Embryonic facial prominence (tissue), 1 donor: ENCODE results near the gene RASGRF2.
"Not testable (repeated sequence)": the region's sequence is repeated elsewhere in the genome, so short reads cannot be mapped to it uniquely, and the experiment has no call there.

Experiments used
- DNase-seq: peaks from one replicate; pipeline ENCODE4 v3.0.0-alpha.2; 2016; ENCODE audit errors: extremely low spot score

Gene RASGRF2

DNA sequence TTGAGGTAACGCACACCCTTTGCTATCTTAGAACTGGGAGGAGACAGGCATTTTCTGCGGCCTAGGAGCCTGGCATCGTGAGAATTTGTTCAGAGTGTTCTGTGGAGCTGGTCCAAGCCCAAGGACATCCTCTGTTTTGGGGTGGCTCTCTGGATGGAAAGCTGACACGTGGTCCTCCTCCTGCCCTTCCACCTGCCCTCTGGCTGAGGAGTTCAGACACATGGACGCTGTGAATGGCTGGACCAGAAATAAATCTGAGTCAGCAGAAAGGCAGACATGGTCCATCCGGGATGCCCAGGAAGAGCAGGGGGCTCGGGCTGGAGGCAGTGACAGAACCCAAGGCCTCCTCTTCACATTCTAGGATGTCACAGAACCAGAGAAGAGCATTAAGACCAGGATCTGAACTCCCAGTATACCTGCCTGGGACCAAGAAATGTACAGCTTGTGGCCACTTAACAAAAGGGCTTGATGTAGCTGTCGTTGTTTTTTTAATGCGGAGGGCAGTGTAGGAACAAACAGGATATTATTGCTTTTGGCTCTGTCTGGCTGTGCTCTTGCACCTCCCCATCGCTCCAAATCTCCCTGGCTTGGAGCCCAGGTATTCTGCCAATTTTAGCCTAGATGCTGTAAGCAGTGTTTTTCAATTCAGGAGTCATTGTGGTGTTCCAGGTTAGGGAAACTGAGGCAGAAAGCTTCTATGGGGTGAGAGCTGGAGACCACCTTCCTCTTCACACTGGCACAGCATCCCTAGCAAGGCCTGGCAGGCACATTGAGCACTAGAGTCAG, 275.3 kb downstream of the RASGRF2 start:
- no peak for DNase-seq

DNA sequence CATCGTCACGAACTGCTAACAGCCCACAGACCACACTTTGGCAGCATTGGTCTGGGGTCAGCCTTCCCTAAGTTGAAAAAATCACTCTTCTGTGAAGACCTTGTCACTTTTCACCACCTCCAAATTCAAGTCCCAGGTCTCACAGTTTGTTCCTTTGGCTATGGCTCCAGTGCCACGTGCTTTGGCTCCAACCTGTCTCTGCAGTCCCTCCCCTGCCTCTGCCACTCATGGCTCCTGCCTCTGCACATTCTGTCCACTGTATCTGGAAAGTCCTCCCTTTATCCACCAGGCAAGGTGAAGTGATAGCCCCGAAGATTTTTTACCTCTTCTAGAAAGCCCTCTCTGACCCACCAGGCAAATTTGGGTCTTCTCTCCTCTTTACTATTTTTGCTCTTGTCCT, 278.3 kb downstream of the RASGRF2 start:
- DNase-seq = no peak

DNA sequence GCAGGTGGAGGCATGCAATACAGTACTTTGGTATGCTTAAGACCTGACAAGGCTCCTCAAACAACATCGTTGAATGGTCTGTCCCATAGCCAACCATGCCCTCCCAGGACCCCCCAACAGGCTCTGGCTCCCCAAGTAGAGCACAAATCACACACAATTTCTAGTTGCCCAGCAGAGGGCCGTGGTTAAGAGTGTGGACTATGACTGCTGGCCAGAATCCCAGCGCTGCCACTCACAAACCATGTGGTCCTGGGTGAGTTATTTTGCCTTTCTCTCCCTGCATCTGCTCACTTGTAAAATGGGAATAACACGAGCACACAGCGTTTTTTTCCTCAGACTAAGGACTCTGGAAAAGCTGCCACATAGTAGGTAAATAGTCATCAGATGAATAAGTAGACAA, 279.4 kb downstream of the RASGRF2 start:
- DNase-seq = no peak

DNA sequence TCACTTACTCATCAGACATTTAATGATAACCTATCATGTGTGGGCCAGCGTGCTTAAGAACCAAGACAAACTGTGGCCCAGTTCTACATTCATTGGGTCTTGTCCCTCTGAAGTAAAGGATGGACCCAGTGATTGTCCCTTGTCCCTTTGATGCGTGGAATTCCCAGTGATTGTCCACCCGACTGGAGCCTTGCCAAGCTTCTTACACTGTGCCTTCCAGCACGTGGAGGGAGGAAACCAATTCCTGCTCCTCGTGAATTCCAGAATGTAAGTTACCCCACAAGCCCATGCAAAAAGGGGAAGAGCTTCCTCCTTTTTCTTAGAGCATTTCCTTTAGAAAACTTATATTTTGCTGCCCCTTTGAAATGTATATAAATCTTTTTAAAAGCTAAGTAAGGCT, 280.8 kb downstream of the RASGRF2 start:
- DNase-seq = no peak

DNA sequence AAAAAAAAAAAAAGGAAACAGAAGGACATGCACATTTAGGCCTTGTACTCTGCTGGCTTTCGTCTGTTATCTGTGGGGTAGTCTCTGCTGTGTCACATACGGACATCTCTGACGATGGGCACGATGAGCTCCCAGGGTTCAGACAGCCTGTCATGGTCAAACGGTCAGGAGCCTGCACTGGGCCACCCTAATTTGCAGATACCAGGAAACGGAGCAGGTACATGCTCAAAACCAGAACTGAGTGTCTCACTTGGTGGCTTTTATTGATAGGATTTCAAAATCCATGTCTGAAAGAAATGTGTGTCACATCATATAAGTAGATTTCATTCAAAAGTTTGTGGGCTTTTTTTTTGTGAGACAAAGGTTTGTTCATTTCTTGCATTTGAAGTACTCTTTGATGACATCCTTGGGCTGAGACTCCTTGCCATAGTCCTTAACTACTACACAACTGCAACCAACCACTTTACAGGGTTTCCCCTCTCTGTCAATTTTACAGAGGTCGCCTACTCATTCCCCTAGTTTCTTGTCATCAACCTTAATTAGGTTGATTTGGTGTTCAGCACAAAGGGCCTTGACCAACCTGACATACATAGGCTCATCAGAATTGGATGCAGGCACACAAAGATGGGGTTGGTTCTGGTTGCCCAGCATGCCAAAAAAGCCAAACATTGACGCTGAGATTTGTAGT, 281.9 kb downstream of the RASGRF2 start:
- DNase-seq = no peak

DNA sequence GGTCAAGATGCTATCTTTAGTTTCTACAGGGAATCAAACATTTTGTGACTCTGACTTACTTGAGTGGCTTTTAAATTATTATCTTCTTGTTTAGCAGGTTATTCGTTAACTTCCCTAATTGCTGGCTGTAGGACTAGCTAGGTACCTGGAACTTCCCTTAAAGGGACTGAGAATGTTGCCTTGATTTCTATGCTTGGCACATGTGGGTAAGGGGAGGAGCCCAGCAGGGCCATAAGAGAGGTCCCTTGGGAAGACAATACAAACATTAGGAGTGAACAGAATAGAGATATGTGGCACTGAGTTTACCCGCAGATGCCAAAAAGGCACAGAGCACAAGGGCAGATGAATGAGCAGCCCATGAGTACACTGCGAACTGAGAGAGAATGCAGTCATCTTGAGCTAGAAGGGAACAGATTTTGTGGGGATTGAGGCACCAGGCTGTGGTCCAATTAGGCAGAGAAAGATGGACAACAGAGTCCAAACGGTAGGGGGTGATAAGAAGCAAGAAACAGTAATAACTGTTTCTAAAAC, 282.8 kb downstream of the RASGRF2 start:
- no peak for DNase-seq

DNA sequence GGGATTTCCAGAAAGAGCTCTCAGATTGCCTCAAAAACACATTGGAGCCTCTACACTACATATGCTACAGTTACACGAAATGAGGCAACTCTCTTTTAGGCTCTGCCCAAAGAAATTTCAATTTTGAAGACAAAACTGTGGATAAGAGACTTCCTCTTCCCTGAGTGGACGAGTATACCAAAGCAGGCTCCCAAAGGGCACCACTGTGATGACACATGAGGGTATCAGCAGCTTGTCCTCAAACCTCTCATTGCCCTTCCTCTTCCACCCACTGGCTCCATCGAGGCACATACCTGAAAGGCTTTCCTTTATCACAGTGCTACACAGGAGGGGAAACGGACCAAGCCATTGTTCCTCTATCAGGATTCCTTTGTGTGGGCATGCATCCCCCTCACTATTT, 284.3 kb downstream of the RASGRF2 start:
- no peak for DNase-seq

DNA sequence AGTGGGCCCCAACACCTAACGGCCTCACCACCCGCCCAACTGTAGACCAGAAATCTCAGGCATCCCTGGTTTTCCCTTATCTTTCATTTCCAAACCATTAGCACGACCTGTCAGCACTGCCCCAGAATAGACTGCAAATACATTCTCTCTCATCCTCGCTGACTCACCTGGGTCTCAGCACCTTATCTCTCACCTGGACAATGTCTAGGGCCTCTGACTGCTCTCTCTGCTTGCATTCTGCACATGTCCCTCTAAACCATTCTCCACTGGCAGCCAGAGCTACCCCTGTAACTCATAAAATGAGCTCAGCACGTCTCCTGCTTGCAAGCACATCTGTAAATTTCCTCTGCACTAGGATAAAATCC, 285.7 kb downstream of the RASGRF2 start:
- DNase-seq = no peak

DNA sequence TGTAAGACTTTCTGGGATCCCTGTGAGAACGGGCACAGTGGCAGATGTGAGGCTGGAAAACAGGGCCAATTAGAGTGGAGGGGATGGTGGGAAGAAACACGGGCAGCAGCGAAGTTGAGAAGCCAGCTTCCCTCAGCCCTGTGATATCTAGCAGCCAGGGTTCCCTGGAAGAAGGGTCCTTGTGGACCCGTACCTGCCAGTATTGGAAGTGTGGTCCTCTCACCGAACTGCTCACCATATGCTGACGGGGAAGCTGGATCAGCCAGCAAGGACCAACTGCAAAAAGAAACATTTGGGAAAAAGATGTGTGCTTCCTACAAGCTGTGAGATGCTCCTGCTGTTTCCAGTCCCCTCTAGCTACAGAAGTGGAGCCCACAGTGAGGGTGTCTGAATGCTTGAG, 286.5 kb downstream of the RASGRF2 start:
- DNase-seq = no peak

DNA sequence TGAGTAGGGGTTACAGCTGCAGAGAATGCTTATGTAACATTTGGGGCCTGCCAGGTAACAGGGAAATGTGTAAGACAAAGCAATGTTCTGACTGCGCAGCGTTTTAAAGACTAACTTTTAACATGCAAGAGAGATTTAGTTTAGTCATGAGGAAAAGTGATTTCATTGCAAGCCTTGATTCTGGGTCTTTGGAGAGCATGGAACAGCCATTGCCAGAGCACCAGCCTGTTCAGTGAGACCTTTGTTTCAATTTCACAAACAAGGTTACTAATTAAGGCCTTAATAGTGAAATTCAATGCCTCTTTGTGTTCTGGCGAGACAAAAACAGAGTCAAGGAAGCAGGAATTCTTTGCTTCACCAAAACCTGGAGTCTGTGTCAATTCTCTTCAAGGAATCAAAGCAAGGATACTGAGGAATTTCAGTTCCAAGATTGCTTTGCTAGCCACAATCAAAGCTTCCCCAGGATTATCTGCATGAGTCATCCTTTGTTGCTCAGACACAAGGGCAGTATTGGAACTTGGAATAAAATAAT, 287.3 kb downstream of the RASGRF2 start:
- DNase-seq = no peak

DNA sequence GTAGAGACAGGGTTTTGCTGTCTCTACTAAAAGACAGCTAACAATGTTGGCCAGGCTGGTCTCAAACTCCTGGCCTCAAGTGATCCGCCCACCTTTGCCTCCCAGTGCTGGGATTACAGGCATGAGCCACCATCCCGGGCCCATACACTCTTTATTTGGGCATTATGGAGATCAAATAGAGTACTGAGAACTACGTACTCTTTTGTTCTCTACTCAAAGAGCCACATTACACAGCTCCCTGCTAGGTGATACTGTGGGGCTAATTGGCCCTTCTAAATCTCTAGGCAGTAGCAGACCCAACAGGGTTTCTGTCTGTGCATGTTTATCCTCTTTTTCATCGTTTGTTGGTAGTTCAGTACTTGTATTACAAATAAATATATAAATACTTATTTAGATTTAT, 289.1 kb downstream of the RASGRF2 start:
- no peak for DNase-seq

DNA sequence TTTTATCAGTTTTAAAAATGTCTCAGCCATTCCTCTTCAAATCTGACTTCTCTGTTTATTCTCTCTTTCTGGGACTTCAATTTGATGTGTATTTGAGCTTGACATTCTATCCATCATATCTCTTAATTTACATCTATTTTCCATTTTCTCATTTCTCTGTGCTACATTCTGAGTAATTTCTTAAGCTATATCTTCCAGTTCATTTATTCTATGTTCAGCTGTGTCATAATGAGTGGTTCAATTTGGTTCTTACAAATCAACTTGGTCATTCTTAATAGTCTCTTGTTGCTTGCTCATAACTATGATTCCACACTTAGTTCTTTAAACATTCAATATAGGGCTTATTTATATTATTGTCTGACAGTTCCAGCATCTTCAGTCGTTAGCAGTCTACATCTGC, 289.8 kb downstream of the RASGRF2 start:
- DNase-seq = no peak

DNA sequence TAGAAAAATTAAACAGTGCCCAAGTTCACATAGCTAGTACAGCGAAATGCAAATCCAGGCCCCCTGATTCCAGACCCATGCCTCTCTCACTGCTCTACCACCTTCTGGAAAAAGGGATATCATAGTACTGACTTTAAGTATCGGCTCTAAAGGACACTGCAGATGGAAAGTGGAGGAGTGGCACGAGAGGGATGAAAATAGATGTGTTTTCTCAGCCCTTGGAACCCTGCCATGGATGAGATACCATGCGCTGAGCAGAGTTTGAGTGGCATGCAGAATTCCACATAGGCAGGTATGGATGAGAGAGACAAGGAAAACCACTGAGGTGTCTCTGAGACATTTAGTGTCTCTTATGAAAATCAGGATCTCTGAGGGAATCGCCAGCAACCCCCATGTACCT, 291.8 kb downstream of the RASGRF2 start:
- no peak for DNase-seq

DNA sequence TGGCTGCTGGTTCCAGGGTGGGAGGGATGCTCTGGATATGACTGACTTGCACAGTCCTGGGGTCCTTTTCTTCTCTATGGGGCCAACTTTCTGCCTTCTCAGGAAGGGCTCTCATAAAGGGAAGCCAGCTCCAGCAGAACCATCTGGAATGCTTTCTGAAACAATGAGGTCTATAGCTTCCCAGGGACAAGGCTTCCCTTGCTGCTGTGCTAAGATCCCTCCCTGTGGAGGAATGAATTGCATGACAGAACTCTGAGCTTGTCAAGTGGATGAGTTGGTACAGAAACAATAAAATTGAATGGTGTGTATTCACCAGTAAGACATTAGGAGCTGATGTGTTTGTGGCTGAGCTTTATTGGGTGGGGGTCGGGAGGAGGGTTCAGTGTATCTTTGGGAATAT, 292.7 kb downstream of the RASGRF2 start:
- no peak for DNase-seq

DNA sequence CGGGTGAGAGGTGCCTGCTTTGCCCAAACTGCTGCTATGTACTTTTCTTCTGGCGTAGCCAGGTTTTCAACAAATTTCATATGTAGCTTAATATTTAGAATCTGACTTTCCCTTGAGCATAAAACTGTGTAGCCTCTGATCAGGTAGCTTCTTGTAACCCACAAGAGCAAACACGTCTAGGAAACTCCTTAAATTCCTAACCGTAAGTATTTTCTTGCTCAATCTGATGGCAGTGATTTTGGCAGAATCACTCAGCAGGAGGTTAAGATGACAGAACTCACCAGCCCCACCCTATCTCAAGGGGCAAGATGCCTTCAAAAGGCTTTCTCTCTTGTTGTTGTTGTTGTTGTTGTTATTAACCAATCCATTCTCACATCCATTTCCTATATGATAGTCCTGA, 293.7 kb downstream of the RASGRF2 start:
- no peak for DNase-seq

DNA sequence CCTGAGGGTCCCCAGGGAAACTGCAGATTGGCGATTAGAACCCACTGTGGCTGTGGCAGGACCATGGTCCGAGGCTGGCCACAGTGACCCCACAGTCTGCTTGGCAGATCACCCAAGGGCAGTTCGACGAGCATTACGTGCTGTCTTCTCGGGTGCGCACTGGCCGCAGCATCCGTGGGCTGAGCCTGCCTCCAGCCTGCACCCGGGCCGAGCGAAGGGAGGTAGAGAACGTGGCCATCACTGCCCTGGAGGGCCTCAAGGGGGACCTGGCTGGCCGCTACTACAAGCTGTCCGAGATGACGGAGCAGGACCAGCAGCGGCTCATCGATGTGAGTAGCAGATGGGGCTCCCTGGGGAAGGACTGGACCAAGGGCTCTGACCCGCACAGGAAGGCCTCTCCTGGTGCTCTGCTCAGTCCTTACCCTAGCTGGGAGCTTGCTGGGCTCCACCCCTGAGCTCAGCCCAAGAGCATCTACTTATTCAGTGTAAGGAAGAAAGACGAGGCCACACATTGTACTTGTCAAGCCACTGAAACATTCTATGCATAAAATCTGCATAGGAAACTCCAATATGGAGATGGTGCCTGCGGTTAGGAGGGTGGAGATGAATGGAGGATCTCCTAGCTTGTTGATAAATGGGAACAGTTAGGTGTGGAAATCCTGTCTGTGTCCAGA, 294.9 kb downstream of the RASGRF2 start:
- no peak for DNase-seq

DNA sequence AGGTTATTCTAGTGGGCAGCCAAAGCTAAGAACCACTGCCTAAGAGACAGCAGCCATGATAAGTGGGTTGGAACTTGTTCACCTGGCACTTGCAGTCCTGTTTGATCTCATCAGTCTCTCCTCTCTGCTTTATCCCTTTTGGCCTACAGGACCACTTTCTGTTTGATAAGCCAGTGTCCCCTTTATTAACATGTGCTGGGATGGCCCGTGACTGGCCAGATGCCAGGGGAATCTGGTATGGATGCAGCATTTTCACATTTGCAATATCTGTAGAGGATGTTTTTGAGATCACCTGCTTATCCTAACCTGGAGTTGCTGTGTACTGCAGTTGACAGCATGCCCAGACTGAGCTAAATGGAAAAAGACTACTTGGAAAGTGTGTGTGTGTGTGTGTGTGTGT, 296.6 kb downstream of the RASGRF2 start:
- DNase-seq = no peak

DNA sequence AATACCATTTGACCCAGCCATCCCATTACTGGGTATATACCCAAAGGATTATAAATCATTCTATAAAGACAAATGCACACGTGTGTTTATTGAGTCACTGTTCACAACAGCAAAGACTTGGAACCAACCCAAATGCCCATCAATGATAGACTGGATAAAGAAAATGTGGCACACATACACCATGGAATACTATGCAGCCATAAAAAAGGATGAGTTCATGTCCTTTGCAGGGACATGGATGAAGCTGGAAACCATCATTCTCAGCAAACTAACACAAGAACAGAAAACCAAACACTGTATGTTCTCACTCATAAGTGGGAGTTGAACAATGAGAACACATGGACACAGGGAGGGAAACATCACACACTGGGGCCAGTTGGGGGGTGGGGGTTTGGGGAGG, 302.6 kb downstream of the RASGRF2 start:
- not testable (repeated sequence) for DNase-seq

DNA sequence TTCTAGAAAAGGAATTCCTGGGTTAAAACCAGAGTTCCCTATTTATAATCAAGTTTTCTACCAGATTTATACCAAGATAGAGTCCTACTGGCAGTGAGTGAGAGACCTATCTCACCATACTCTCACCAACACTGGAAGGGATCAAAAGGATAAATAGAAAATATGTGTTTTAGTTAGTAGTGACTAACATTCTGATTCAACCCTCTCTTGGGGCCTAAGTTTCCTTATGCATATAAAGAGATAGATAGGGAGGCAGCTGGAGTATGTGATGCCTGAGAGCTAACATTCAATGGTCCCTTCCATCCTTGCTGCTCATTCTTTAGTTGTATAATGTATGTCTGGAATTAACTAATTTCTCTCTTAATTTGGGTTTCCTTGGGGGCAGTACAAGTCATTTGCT, 304.9 kb downstream of the RASGRF2 start:
- no peak for DNase-seq

DNA sequence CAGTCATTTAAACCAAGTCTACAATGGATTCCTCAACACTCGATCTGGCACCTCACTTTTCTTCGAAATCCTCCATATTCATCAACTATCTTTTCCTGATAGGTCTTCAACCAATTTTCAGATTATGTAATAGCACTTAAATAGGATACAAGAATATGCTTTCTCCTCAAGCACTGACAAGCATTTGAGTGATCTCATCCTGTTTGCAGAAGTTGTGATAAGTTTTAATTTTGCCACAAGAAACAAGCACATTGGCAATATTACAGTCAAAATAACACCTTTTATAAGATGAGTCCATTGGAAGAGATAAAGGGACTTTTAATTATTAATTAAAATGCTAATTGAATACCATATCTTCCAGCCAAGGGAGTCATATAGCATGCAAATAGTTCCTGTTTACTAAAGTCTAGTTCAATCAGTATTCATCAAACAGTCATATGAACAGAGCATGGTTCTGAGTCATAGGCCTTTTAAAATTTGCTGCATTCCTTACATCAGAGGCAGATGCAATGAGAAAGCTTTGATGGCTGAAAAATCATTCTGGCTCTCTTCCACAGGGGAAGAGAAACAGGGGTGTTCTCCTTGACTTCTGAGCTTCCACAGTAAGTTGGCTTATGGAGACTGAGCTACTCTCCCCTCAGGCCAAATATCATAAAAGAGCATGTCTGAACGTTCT, 308.5 kb downstream of the RASGRF2 start:
- no peak for DNase-seq

DNA sequence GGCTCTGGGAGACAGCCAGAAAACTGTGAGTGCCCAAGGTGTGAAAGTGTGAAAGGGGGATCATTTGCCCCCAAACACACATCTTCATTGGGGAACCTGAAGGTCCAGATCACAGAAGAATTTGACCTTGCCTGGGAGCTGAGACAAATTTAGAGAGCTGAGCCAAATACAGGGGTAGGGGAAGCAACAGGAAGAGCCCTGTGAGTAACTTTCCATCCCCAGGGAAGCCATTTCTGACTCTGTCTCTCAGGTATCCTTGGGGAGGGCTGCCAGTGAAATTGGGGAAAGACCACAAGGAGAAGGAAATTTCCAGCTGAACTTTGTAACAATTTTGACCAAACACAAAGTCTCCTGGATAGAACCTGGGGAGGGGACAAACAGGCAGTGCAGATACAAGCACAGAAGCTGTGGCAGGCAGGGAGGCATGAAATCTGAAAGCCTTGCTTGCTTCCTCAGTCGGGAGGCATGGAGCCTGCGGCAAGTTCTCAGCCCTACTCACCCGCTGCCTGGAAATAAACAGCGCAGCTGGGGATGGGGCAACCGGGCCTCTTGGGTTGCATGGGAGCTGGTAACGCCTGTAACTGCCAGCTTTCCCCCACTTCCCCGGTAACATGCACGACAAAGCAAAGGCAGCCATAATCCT, 309.7 kb downstream of the RASGRF2 start:
- no peak for DNase-seq
